Measurements from ENCODE around the gene SMCR8. TPM values are rescaled to one million over a fixed set of nuclear protein-coding genes. Genes with fewer than 3 reads are reported as not detected.
"Not testable (repeated sequence)": the region's sequence is repeated elsewhere in the genome, so short reads cannot be mapped to it uniquely, and the experiment has no call there.

The SMCR8 gene
- total and polyA plus RNA-seq, 2 of the 4 experiments (the other 2 are of a cell fraction), result 7.1 to 10.9 TPM

GRCh38 chr17:18332909-18333489, 17.9 kb downstream of the SMCR8 start:
- Histone ChIP-seq H3K4ac (ENCODE audit: low read depth, low read length) (no peak overlapping the region), H3K9ac (ENCODE audit: low read depth, low read length) (no peak overlapping the region), H2BK20ac (ENCODE audit: low read depth, low read length) (no peak overlapping the region), H2BK15ac (ENCODE audit: low read depth, low read length) (no peak overlapping the region), H3K4me3 (ENCODE audit: insufficient read depth, low read depth, low read length) (no peak overlapping the region), H2AK9ac (replicated peaks; ENCODE audit: low read depth, low read length, poor library complexity) (peak overlapping the region; percentile 28), H3K27me3 (ENCODE audit: control insufficient read depth, insufficient read depth, low read length) (no peaks in the 10 kb centered on the region), H3K14ac (replicated peaks; ENCODE audit: low read depth, low read length) (no peak overlapping the region), H3K18ac (ENCODE audit: low read depth, low read length) (no peak overlapping the region), H2BK120ac (ENCODE audit: low read depth, low read length) (no peak overlapping the region), H4K91ac (ENCODE audit: insufficient read depth, low read depth, low read length) (no peak overlapping the region), H3K79me1 (ENCODE audit: low read depth in 1 of 2, low read length in 2 of 2) (no peaks in the 10 kb centered on the region; a peak in 1 of 4 replicates), H4K20me1 (ENCODE audit: insufficient read depth, low read length) (no peaks in the 10 kb centered on the region), H3K4me1 (ENCODE audit: control insufficient read depth, insufficient read depth, low read length) (peaks cover 4% of the 10 kb centered on the region; the same call in 1 of the 2 replicates), H3K23ac (ENCODE audit: low read depth, low read length) (no peak overlapping the region), H3K4me2 (ENCODE audit: low read depth, low read length) (no peak overlapping the region), H3K27ac (ENCODE audit: insufficient read depth, low read length) (no peak overlapping the region), H3K9me1 (ENCODE audit: insufficient read depth, low read length) (peaks cover 14% of the 10 kb centered on the region), H2BK5ac (ENCODE audit: low read depth, low read length, poor library complexity, severe bottlenecking) (no peak overlapping the region), H3K9me3 (ENCODE audit: control insufficient read depth, insufficient read depth, low read length) (no peaks in the 10 kb centered on the region), H2AK5ac (ENCODE audit: low read depth, low read length) (no peak overlapping the region), H4K8ac (ENCODE audit: low read depth in 2 of 2, low read length in 2 of 2) (no peak overlapping the region), H3K56ac (ENCODE audit: extremely low read depth, insufficient read depth, low read length) (no peak overlapping the region), H3K36me3 (ENCODE audit: control insufficient read depth, insufficient read depth, low read length) (peaks cover 9% of the 10 kb centered on the region), H4K5ac (ENCODE audit: low read depth, low read length) (no peak overlapping the region), H2AFZ (replicated peaks; ENCODE audit: low read length, poor library complexity) (no peak overlapping the region)
- TF ChIP-seq RCOR1 (IDR thresholded peaks at IDR 0.05; ENCODE audit: insufficient replicate concordance, low read length), result no peak
- TF ChIP-seq, protein P1, sequence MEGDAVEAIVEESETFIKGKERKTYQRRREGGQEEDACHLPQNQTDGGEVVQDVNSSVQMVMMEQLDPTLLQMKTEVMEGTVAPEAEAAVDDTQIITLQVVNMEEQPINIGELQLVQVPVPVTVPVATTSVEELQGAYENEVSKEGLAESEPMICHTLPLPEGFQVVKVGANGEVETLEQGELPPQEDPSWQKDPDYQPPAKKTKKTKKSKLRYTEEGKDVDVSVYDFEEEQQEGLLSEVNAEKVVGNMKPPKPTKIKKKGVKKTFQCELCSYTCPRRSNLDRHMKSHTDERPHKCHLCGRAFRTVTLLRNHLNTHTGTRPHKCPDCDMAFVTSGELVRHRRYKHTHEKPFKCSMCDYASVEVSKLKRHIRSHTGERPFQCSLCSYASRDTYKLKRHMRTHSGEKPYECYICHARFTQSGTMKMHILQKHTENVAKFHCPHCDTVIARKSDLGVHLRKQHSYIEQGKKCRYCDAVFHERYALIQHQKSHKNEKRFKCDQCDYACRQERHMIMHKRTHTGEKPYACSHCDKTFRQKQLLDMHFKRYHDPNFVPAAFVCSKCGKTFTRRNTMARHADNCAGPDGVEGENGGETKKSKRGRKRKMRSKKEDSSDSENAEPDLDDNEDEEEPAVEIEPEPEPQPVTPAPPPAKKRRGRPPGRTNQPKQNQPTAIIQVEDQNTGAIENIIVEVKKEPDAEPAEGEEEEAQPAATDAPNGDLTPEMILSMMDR (conservative IDR thresholded peaks at IDR 0.05; ENCODE audit: low read depth, low read length), result no peak
- TF ChIP-seq NFE2L2 (IDR thresholded peaks at IDR 0.05; ENCODE audit: low read depth, low read length), result no peak
- no peak for TF ChIP-seq MAZ (IDR thresholded peaks at IDR 0.05; ENCODE audit: borderline replicate concordance, low read depth, low read length)
- no peak for TF ChIP-seq RAD21 (IDR thresholded peaks at IDR 0.05; ENCODE audit: low read length)
- ChIA-PET POLR2A (ENCODE audit: unreplicated experiment) (no interaction called here), CTCF (interaction anchor here (1.1 kb wide), 1 partner anchor 10 kb away, joined by 3 read pairs; no protein-coding TSS in a partner anchor)
- in situ Hi-C loops (cut with MboI; ENCODE audit: low sequenced_read_pairs), result no loop called here
- ATAC-seq (ENCODE audit: low read depth) (peak; percentile 54), DNase-seq (peak; percentile 28)
- BruUV-seq (replicated peaks), result no TSS peak
- dilution Hi-C loops (cut with HindIII; ENCODE audit: low sequenced_read_pairs, unreplicated experiment), result no loop called here
- WGBS, 2 experiments (ENCODE audit: extremely low coverage in 2 of 2, insufficient read length in 1 of 2), result 62% methylated on average over 2 of the region's 4 CpGs; no CpG with 5 or more reads in 1 of the 2 experiments
- intact Hi-C loops (cut with micrococcal nuclease), result no loop called here

DNA sequence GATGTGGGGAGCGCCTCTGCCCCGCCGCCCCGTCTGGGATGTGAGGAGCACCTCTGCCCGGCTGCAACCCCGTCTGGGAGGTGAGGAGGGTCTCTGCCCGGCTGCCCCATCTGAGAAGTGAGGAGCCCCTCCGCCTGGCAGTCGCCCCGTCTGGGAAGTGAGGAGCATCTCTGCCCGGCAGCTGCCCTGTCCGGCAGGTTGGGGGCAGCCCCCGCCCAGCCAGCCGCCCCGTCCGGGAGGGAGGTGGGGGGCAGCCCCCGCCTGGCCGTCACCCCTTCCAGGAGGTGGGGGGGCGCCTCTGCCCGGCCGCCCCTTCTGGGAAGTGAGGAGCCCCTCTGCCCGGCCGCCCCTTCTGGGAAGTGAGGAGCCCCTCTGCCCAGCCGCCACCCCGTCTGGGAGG, 23.1 kb downstream of the SMCR8 start:
- H2AK5ac ChIP-seq (ENCODE audit: low read depth, low read length); H3K4me2 ChIP-seq (ENCODE audit: low read depth, low read length); H2AK9ac ChIP-seq (replicated peaks; ENCODE audit: low read depth, low read length, poor library complexity); H2BK15ac ChIP-seq (ENCODE audit: low read depth, low read length); H3K14ac ChIP-seq (replicated peaks; ENCODE audit: low read depth, low read length); intact Hi-C loops (cut with micrococcal nuclease); H3K36me3 ChIP-seq (ENCODE audit: control insufficient read depth, insufficient read depth, low read length); H3K9me3 ChIP-seq (ENCODE audit: control insufficient read depth, insufficient read depth, low read length); H2AFZ ChIP-seq (replicated peaks; ENCODE audit: low read length, poor library complexity); BruUV-seq (replicated peaks); H3K79me1 ChIP-seq (ENCODE audit: low read depth in 1 of 2, low read length in 2 of 2); H3K9ac ChIP-seq (ENCODE audit: low read depth, low read length); ATAC-seq (ENCODE audit: low read depth); POLR2A ChIA-PET (ENCODE audit: unreplicated experiment); CTCF ChIA-PET; H3K27me3 ChIP-seq (ENCODE audit: control insufficient read depth, insufficient read depth, low read length); H3K4ac ChIP-seq (ENCODE audit: low read depth, low read length); H3K4me3 ChIP-seq (ENCODE audit: insufficient read depth, low read depth, low read length); H4K8ac ChIP-seq (ENCODE audit: low read depth in 2 of 2, low read length in 2 of 2); H3K56ac ChIP-seq (ENCODE audit: extremely low read depth, insufficient read depth, low read length); H2BK120ac ChIP-seq (ENCODE audit: low read depth, low read length); H3K18ac ChIP-seq (ENCODE audit: low read depth, low read length); H4K20me1 ChIP-seq (ENCODE audit: insufficient read depth, low read length); H4K5ac ChIP-seq (ENCODE audit: low read depth, low read length); dilution Hi-C loops (cut with HindIII; ENCODE audit: low sequenced_read_pairs, unreplicated experiment); H3K23ac ChIP-seq (ENCODE audit: low read depth, low read length); H3K27ac ChIP-seq (ENCODE audit: insufficient read depth, low read length); DNase-seq; H2BK20ac ChIP-seq (ENCODE audit: low read depth, low read length); H4K91ac ChIP-seq (ENCODE audit: insufficient read depth, low read depth, low read length); H2BK5ac ChIP-seq (ENCODE audit: low read depth, low read length, poor library complexity, severe bottlenecking); H3K4me1 ChIP-seq (ENCODE audit: control insufficient read depth, insufficient read depth, low read length); in situ Hi-C loops (cut with MboI; ENCODE audit: low sequenced_read_pairs): not testable (repeated sequence)
- 100% methylated on average over 6 of the region's 25 CpGs; no CpG with 5 or more reads in 1 of the 2 experiments for WGBS, 2 experiments (ENCODE audit: extremely low coverage in 2 of 2, insufficient read length in 1 of 2)
- H3K9me1 ChIP-seq (ENCODE audit: insufficient read depth, low read length), result peaks cover 12% of the 10 kb centered on the region

Data from IMR-90 (cell line).